H9 (cell line): ENCODE measurements around the gene GUK1. TPM values are rescaled to one million over a fixed set of nuclear protein-coding genes. Genes with fewer than 3 reads are reported as not detected.

ENCODE experiments used
- DNase-seq: peaks from one replicate; pipeline ENCODE4 v3.0.0-alpha.2; 2017
- H2AFZ ChIP-seq: one replicate; pipeline ENCODE4 v1.6.1; 2013; ENCODE audit warnings: mild to moderate bottlenecking, low read length, control low read depth, moderate library complexity
- H2AK5ac ChIP-seq: 2 replicates; pipeline ENCODE4 v1.6.1; 2013; ENCODE audit warnings: low read length, control low read depth, mixed read lengths; ENCODE audit not compliant: insufficient read length
- H2BK120ac ChIP-seq: one replicate; pipeline ENCODE4 v1.6.1; 2013; ENCODE audit warnings: low read depth, mild to moderate bottlenecking, low read length, control low read depth, inconsistent platforms; ENCODE audit not compliant: poor library complexity, severe bottlenecking
- H2BK12ac ChIP-seq: 2 replicates; pipeline ENCODE4 v1.6.1; 2013; ENCODE audit warnings: low read length, control low read depth, mixed read lengths, low read depth; ENCODE audit not compliant: insufficient read length
- H2BK15ac ChIP-seq: 2 replicates; pipeline ENCODE4 v1.6.1; 2013; ENCODE audit warnings: low read depth, low read length, control low read depth
- H2BK20ac ChIP-seq: one replicate; pipeline ENCODE4 v1.6.1; 2013; ENCODE audit warnings: low read depth, mild to moderate bottlenecking, low read length, control low read depth, inconsistent platforms; ENCODE audit not compliant: poor library complexity, severe bottlenecking
- H2BK5ac ChIP-seq: 2 replicates; pipeline ENCODE4 v1.6.1; 2013; ENCODE audit warnings: low read length, control low read depth, mixed read lengths; ENCODE audit not compliant: insufficient read length
- H3K14ac ChIP-seq: 2 replicates; pipeline ENCODE4 v1.6.1; 2013; ENCODE audit warnings: low read length, control low read depth; ENCODE audit not compliant: insufficient read depth
- H3K18ac ChIP-seq: 2 replicates; pipeline ENCODE4 v1.6.1; 2013; ENCODE audit warnings: low read depth, mild to moderate bottlenecking, mixed read lengths, low read length, control low read depth; ENCODE audit not compliant: insufficient read length
- H3K23ac ChIP-seq: 2 replicates; pipeline ENCODE4 v1.6.1; 2013; ENCODE audit warnings: low read length, control low read depth, mixed read lengths, low read depth; ENCODE audit not compliant: insufficient read length
- H3K23me2 ChIP-seq: 2 replicates; pipeline ENCODE4 v1.6.1; 2013; ENCODE audit warnings: low read depth, mild to moderate bottlenecking, mixed read lengths, low read length, control low read depth; ENCODE audit not compliant: insufficient read length, poor library complexity, severe bottlenecking
- H3K27ac ChIP-seq: 2 replicates; pipeline ENCODE4 v1.5.1; 2013; ENCODE audit warnings: low read length, control low read depth, mixed read lengths, low read depth; ENCODE audit not compliant: insufficient read length
- H3K27me3 ChIP-seq: 2 replicates; pipeline ENCODE4 v1.6.1; 2013; ENCODE audit warnings: low read length, control low read depth, inconsistent platforms; ENCODE audit not compliant: insufficient read depth
- H3K4ac ChIP-seq: 2 replicates; pipeline ENCODE4 v1.6.1; 2013; ENCODE audit warnings: low read depth, mild to moderate bottlenecking, control low read depth, inconsistent platforms, low read length, moderate library complexity
- H3K4me1 ChIP-seq: 2 replicates; pipeline ENCODE4 v1.6.1; 2013; ENCODE audit warnings: low read length, control low read depth, inconsistent platforms; ENCODE audit not compliant: insufficient read depth
- H3K4me2 ChIP-seq: 2 replicates; pipeline ENCODE4 v1.6.1; 2013; ENCODE audit warnings: low read length, control low read depth, mixed read lengths; ENCODE audit not compliant: insufficient read length, insufficient read depth
- H3K56ac ChIP-seq: 2 replicates; pipeline ENCODE4 v1.6.1; 2013; ENCODE audit warnings: low read depth, mild to moderate bottlenecking, mixed read lengths, low read length, control low read depth; ENCODE audit not compliant: insufficient read length
- H3K79me1 ChIP-seq: 2 replicates; pipeline ENCODE4 v1.6.1; 2013; ENCODE audit warnings: low read depth, mild to moderate bottlenecking, moderate library complexity, low read length, control low read depth, inconsistent platforms; ENCODE audit not compliant: insufficient read depth, poor library complexity, severe bottlenecking
- H3K79me2 ChIP-seq: 2 replicates; pipeline ENCODE4 v1.6.1; 2013; ENCODE audit warnings: low read length, control low read depth, inconsistent platforms; ENCODE audit not compliant: insufficient read depth
- H3K9ac ChIP-seq: 2 replicates; pipeline ENCODE4 v1.6.1; 2013; ENCODE audit warnings: low read length, control low read depth, mixed read lengths; ENCODE audit not compliant: insufficient read length; ENCODE audit errors: extremely low read depth
- H3K9me3 ChIP-seq: one replicate; pipeline ENCODE4 v1.6.1; 2013; ENCODE audit warnings: low read depth, low read length, inconsistent platforms; ENCODE audit not compliant: control insufficient read depth
- H3T11ph ChIP-seq: one replicate; pipeline ENCODE4 v1.6.1; 2013; ENCODE audit warnings: mild to moderate bottlenecking, low read length, control low read depth, inconsistent platforms
- H4K20me1 ChIP-seq: one replicate; pipeline ENCODE4 v1.6.1; 2013; ENCODE audit not compliant: control insufficient read depth, insufficient read length, insufficient read depth
- H4K5ac ChIP-seq: 2 replicates; pipeline ENCODE4 v1.6.1; 2013; ENCODE audit warnings: low read depth, mild to moderate bottlenecking, mixed read lengths, low read length, control low read depth; ENCODE audit not compliant: insufficient read length
- H4K8ac ChIP-seq: replicated peaks from 2 replicates; pipeline ENCODE4 v1.6.1; 2013; ENCODE audit warnings: low read length, control low read depth, mixed read lengths, low read depth; ENCODE audit not compliant: insufficient read length
- H4K91ac ChIP-seq: 2 replicates; pipeline ENCODE4 v1.6.1; 2013; ENCODE audit warnings: low read depth, mild to moderate bottlenecking, moderate library complexity, mixed read lengths, low read length, control low read depth; ENCODE audit not compliant: insufficient read length
- H3K27ac Mint-ChIP-seq, 3 experiments: 2 replicates in 2 of 3; 3 replicates in 1 of 3; pipeline ENCODE4 v1.8.0; 2020 to 2021; ENCODE audit warnings: mixed read lengths in 3 of 3, mild to moderate bottlenecking in 1 of 3, moderate library complexity in 1 of 3
- H3K27me3 Mint-ChIP-seq: 2 replicates; pipeline ENCODE4 v1.8.0; 2021; ENCODE audit warnings: low read depth, mild to moderate bottlenecking, moderate library complexity, mixed read lengths
- H3K36me3 Mint-ChIP-seq, 3 experiments: 2 replicates in 2 of 3; 3 replicates in 1 of 3; pipeline ENCODE4 v1.8.0; 2020 to 2021; ENCODE audit warnings: low read depth in 3 of 3, mixed read lengths in 3 of 3; ENCODE audit not compliant: insufficient read depth in 1 of 3
- H3K4me1 Mint-ChIP-seq, 2 experiments: 2 replicates each; pipeline ENCODE4 v1.8.0; 2020; ENCODE audit warnings: mixed read lengths in 2 of 2
- H3K4me3 Mint-ChIP-seq, 2 experiments: 2 replicates in 1 of 2; 3 replicates in 1 of 2; pipeline ENCODE4 v1.8.0; 2020 to 2021; ENCODE audit warnings: mild to moderate bottlenecking in 2 of 2, mixed read lengths in 2 of 2, moderate library complexity in 1 of 2
- H3K9me3 Mint-ChIP-seq, 2 experiments: 2 replicates in 1 of 2; 3 replicates in 1 of 2; pipeline ENCODE4 v1.8.0; 2020; ENCODE audit warnings: mild to moderate bottlenecking in 2 of 2, mixed read lengths in 2 of 2, moderate library complexity in 1 of 2
- CTCF ChIP-seq: fragments of 200-600 bp; sonication (generic); conservative IDR thresholded peaks from 3 replicates; pipeline ENCODE4 v1.8.0; 2021; ENCODE audit warnings: antibody characterized with exemption, mild to moderate bottlenecking
- WGBS: extraction: QIAGEN DNeasy Blood & Tissue Kit; methylation state at CpG from one replicate; pipeline ENCODE4 v1.1.7; 2013; ENCODE audit warnings: missing lambda C conversion rate, low lambda C conversion rate, mixed read lengths; ENCODE audit not compliant: insufficient read length; ENCODE audit errors: extremely low coverage; 5-methylcytosine and 5-hydroxymethylcytosine counted together
- total RNA-seq: library from RNA; stranded (reverse); gene quantifications from 2 replicates; pipeline ENCODE4 v1.2.1, GENCODE V29; 2021

GUK1 gene
- total RNA-seq, 1 experiment from 2014 or later, result 88.2 TPM

GRCh38 chr1:228176024-228176395 is 35.9 kb downstream of the GUK1 start:
- no peak overlapping the region for H2BK5ac ChIP-seq
- no peaks in the 10 kb centered on the region for H3K79me1 ChIP-seq
- Mint-ChIP-seq H3K9me3 (no peaks in the 10 kb centered on the region), H3K27me3 (no peaks in the 10 kb centered on the region; the same call in none of the 2 replicates), H3K36me3 (no peaks in the 10 kb centered on the region; a peak in 1 of 7 replicates), H3K4me3 (no peak overlapping the region), H3K4me1 (no peaks in the 10 kb centered on the region), H3K27ac (no peak overlapping the region)
- no peak overlapping the region for H3T11ph ChIP-seq
- no peak overlapping the region for H3K18ac ChIP-seq
- no peak overlapping the region for H2AFZ ChIP-seq
- no peaks in the 10 kb centered on the region for H3K4me1 ChIP-seq
- H4K5ac ChIP-seq, result no peak overlapping the region
- H2BK15ac ChIP-seq, result no peak overlapping the region
- no CpG with 5 or more reads among the region's 4 CpGs for WGBS
- H4K8ac ChIP-seq, result no peak overlapping the region
- no peak for DNase-seq
- H3K9me3 ChIP-seq, result no peaks in the 10 kb centered on the region
- H3K56ac ChIP-seq, result no peak overlapping the region
- no peak overlapping the region for H3K23ac ChIP-seq
- no peak overlapping the region for H3K4ac ChIP-seq
- H4K20me1 ChIP-seq, result no peaks in the 10 kb centered on the region
- no peak overlapping the region for H2BK120ac ChIP-seq
- no peaks in the 10 kb centered on the region for H3K27me3 ChIP-seq
- no peak overlapping the region for H3K4me2 ChIP-seq
- H2BK20ac ChIP-seq, result no peak overlapping the region
- H3K23me2 ChIP-seq, result no peaks in the 10 kb centered on the region
- H2AK5ac ChIP-seq, result no peak overlapping the region
- H2BK12ac ChIP-seq, result no peak overlapping the region
- no peak overlapping the region for H3K27ac ChIP-seq
- H4K91ac ChIP-seq, result no peak overlapping the region
- 0 out of 2 replicates have a peak, but pooled peaks cover 1% of the 10 kb centered on the region for H3K79me2 ChIP-seq
- no peak overlapping the region; the same call in 1 of the 2 replicates for H3K14ac ChIP-seq
- H3K9ac ChIP-seq, result no peak overlapping the region
- TF ChIP-seq CTCF, result no peak
